HepG2 (cell line): ENCODE measurements around the gene NUF2.
"Not testable (repeated sequence)": the region's sequence is repeated elsewhere in the genome, so short reads cannot be mapped to it uniquely, and the experiment has no call there.

Experiments
- ATF7 ChIP-seq, 2 experiments: fragments of 450-650 bp in 1 of 2; sonication (generic) in 1 of 2; formaldehyde crosslinking in 1 of 2; IDR thresholded peaks; 2 replicates each; pipeline versions ENCODE4 v1.4.0 to v1.6.1; 2016 to 2020; ENCODE audit warnings: antibody characterized with exemption in 1 of 2, mild to moderate bottlenecking in 1 of 2, missing genetic modification reagents in 1 of 2
- CREB3 ChIP-seq: sonication (generic); formaldehyde crosslinking; IDR thresholded peaks from 2 replicates; pipeline ENCODE4 v1.5.0; 2020; ENCODE audit warnings: missing genetic modification reagents
- E2F1 ChIP-seq: sonication (generic); formaldehyde crosslinking; IDR thresholded peaks from 2 replicates; pipeline ENCODE4 v1.5.0; 2020; ENCODE audit warnings: missing genetic modification reagents
- MEIS2 ChIP-seq: sonication (generic); formaldehyde crosslinking; IDR thresholded peaks from 2 replicates; pipeline ENCODE4 v1.9.0; 2021; ENCODE audit warnings: mild to moderate bottlenecking, missing genetic modification reagents
- NPAS2 ChIP-seq: sonication (generic); formaldehyde crosslinking; IDR thresholded peaks from 2 replicates; pipeline ENCODE4 v1.8.0; 2022; ENCODE audit warnings: mild to moderate bottlenecking, missing genetic modification reagents, borderline replicate concordance
- POLR2A ChIP-seq, 2 experiments: IDR thresholded peaks; 2 replicates each; pipeline ENCODE4 v1.6.1; 2011; ENCODE audit warnings: low read depth in 2 of 2, low read length in 2 of 2, mild to moderate bottlenecking in 1 of 2, moderate library complexity in 1 of 2; ENCODE audit not compliant: insufficient read depth in 1 of 2
- SMARCC2 ChIP-seq: fragments of 450-650 bp; IDR thresholded peaks from 2 replicates; pipeline ENCODE4 v1.6.1; 2017; ENCODE audit warnings: antibody characterized with exemption, mild to moderate bottlenecking
- ZNF121 ChIP-seq: sonication (generic); formaldehyde crosslinking; IDR thresholded peaks from 2 replicates; pipeline ENCODE4 v1.5.0; 2020; ENCODE audit warnings: mild to moderate bottlenecking, missing genetic modification reagents
- ZNF510 ChIP-seq: sonication (generic); formaldehyde crosslinking; IDR thresholded peaks from 2 replicates; pipeline ENCODE4 v1.4.0; 2020; ENCODE audit warnings: low read depth, mild to moderate bottlenecking, missing genetic modification reagents

- not testable (repeated sequence) for TF ChIP-seq SMARCC2; MEIS2; ZNF510 (CRISPR knock-in tag); NPAS2; ATF7 (IDR thresholded peaks at IDR 0.05); ATF7 (CRISPR knock-in tag; IDR thresholded peaks at IDR 0.05); ZNF121 (CRISPR knock-in tag); POLR2A (IDR thresholded peaks at IDR 0.05; ENCODE audit: insufficient read depth in 1 of 2, low read depth in 2 of 2, low read length in 2 of 2); E2F1 (CRISPR knock-in tag); CREB3 (CRISPR knock-in tag)
Observed at GRCh38 chr1:163292153-163292552, 29.6 kb upstream of the NUF2 start.
